ENCODE data around the gene MRPL14. TPM values are rescaled to one million over a fixed set of nuclear protein-coding genes. Genes with fewer than 3 reads are reported as not detected.

Gene MRPL14
- total RNA-seq, 2 experiments from 2014 or later = 51.3 to 87.2 TPM

DNA sequence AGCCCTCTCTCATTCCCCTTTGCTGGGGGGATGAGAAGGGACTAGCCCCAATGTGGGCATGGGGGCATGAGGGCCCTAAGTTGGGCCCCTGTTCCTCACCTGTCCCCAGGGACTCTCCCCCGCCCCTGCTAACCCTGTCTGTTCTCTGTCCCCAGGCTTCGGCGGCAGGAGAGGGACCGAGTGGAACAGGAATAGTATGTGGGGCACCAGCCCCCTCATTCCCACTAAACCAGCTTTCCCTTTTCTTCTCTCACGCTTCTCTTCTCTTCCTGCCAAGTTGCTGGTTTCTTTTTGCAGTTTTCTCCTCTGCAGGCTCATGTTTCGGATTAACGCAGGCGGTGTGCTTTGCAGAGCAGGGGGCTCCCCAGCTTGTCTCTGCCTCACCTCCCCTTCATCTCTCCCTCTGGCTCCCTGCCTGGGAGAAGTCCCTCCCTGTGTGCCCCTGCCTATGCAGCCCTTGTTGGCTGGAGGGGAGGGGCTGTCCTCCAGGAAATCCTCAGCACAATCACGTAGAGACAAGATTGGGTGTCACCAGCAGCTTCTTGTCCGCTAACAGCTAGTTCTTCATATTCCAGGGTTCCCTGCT is 8.0 kb upstream of the MRPL14 start:
- no peaks in the 10 kb centered on the region for H4K20me1 ChIP-seq (ENCODE audit: insufficient read depth, low read length)
- CTCF ChIA-PET (ENCODE audit: unreplicated experiment) = no interaction called here
- POLR2A ChIA-PET = no interaction called here
- no peaks in the 10 kb centered on the region for H3K4me1 ChIP-seq (ENCODE audit: insufficient read depth, low read length, poor library complexity, severe bottlenecking)
- H3K36me3 ChIP-seq (ENCODE audit: insufficient read depth, low read length) = no peaks in the 10 kb centered on the region
- no peak overlapping the region for H2AFZ ChIP-seq (ENCODE audit: low read length)
- no peak overlapping the region for H3K27ac ChIP-seq (ENCODE audit: low read depth, low read length, poor library complexity, severe bottlenecking)
- BruUV-seq (replicated peaks) = no TSS peak
- no peaks in the 10 kb centered on the region for H3K79me2 ChIP-seq (ENCODE audit: insufficient read depth, low read depth, low read length)
- H3K9me2 ChIP-seq (ENCODE audit: insufficient read depth, low read length) = no peaks in the 10 kb centered on the region
- DNase-seq (ENCODE audit: low spot score) = no peak
- intact Hi-C loops (cut with micrococcal nuclease; ENCODE audit: unreplicated experiment) = no loop called here
- H3K4me3 ChIP-seq (ENCODE audit: low read depth, low read length, poor library complexity, severe bottlenecking) = no peak overlapping the region
- no peak overlapping the region for H3K4me2 ChIP-seq (ENCODE audit: low read length)
- no peaks in the 10 kb centered on the region for H3K9me3 ChIP-seq (ENCODE audit: low read length)
- TF ChIP-seq EZH2phosphoT487 (IDR thresholded peaks at IDR 0.05; ENCODE audit: borderline replicate concordance, low read depth, low read length) = no peak
- TF ChIP-seq, protein P1, sequence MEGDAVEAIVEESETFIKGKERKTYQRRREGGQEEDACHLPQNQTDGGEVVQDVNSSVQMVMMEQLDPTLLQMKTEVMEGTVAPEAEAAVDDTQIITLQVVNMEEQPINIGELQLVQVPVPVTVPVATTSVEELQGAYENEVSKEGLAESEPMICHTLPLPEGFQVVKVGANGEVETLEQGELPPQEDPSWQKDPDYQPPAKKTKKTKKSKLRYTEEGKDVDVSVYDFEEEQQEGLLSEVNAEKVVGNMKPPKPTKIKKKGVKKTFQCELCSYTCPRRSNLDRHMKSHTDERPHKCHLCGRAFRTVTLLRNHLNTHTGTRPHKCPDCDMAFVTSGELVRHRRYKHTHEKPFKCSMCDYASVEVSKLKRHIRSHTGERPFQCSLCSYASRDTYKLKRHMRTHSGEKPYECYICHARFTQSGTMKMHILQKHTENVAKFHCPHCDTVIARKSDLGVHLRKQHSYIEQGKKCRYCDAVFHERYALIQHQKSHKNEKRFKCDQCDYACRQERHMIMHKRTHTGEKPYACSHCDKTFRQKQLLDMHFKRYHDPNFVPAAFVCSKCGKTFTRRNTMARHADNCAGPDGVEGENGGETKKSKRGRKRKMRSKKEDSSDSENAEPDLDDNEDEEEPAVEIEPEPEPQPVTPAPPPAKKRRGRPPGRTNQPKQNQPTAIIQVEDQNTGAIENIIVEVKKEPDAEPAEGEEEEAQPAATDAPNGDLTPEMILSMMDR (conservative IDR thresholded peaks at IDR 0.05; ENCODE audit: low read length) = no peak

GRCh38 chr6:44133981-44134711 is 6.9 kb upstream of the MRPL14 start:
- Histone ChIP-seq H2AFZ (ENCODE audit: low read length) (no peak overlapping the region), H3K9me2 (ENCODE audit: insufficient read depth, low read length) (no peaks in the 10 kb centered on the region), H3K79me2 (ENCODE audit: insufficient read depth, low read depth, low read length) (no peaks in the 10 kb centered on the region), H3K4me3 (ENCODE audit: low read depth, low read length, poor library complexity, severe bottlenecking) (no peak overlapping the region), H3K27ac (ENCODE audit: low read depth, low read length, poor library complexity, severe bottlenecking) (no peak overlapping the region), H3K4me1 (ENCODE audit: insufficient read depth, low read length, poor library complexity, severe bottlenecking) (no peaks in the 10 kb centered on the region), H3K36me3 (ENCODE audit: insufficient read depth, low read length) (no peaks in the 10 kb centered on the region), H3K9me3 (ENCODE audit: low read length) (no peaks in the 10 kb centered on the region), H3K4me2 (ENCODE audit: low read length) (no peak overlapping the region), H4K20me1 (ENCODE audit: insufficient read depth, low read length) (no peaks in the 10 kb centered on the region)
- DNase-seq (ENCODE audit: low spot score) = no peak
- intact Hi-C loops (cut with micrococcal nuclease; ENCODE audit: unreplicated experiment) = no loop called here
- ChIA-PET CTCF (ENCODE audit: unreplicated experiment) (no interaction called here), POLR2A (no interaction called here)
- TF ChIP-seq, protein P1 (conservative IDR thresholded peaks at IDR 0.05; ENCODE audit: low read length) = no peak
- no peak for TF ChIP-seq EZH2phosphoT487 (IDR thresholded peaks at IDR 0.05; ENCODE audit: borderline replicate concordance, low read depth, low read length)
- BruUV-seq (replicated peaks) = no TSS peak

Data from OCI-LY7 (cell line).